SK-N-SH treated with all-trans-retinoic acid at 6 μM for 48 hours (cell line): ENCODE results near the gene SRBD1.

ENCODE experiments used
- ATAC-seq: fragments of 200-7000 bp; cut with Tn5 transposase; 3 replicates; pipeline ENCODE4 v1.9.1; 2020; ENCODE audit warnings: mild to moderate bottlenecking, moderate library complexity
- BACH2 ChIP-seq: fragments of 250-450 bp; sonication (Bioruptor Pico); IDR thresholded peaks from 2 replicates; pipeline ENCODE4 v1.9.0; 2021; ENCODE audit warnings: mild to moderate bottlenecking, borderline replicate concordance
- CSDC2 ChIP-seq: fragments of 250-450 bp; sonication (Bioruptor Pico); IDR thresholded peaks from 2 replicates; pipeline ENCODE4 v1.5.0; 2020; ENCODE audit warnings: mild to moderate bottlenecking, moderate library complexity
- ESRRG ChIP-seq: fragments of 250-450 bp; sonication (Bioruptor Pico); IDR thresholded peaks from 2 replicates; pipeline ENCODE4 v1.6.1; 2021; ENCODE audit warnings: mild to moderate bottlenecking
- GLIS3 ChIP-seq: fragments of 250-450 bp; sonication (Bioruptor Pico); IDR thresholded peaks from 2 replicates; pipeline ENCODE4 v1.5.0; 2020; ENCODE audit warnings: mild to moderate bottlenecking, moderate library complexity
- OSR1 ChIP-seq: fragments of 250-450 bp; sonication (Bioruptor Pico); IDR thresholded peaks from 2 replicates; pipeline ENCODE4 v1.8.0; 2022; ENCODE audit warnings: moderate library complexity, mild to moderate bottlenecking, inconsistent platforms
- PPARA ChIP-seq: fragments of 250-450 bp; sonication (Bioruptor Pico); IDR thresholded peaks from 2 replicates; pipeline ENCODE4 v1.5.0; 2020; ENCODE audit warnings: mild to moderate bottlenecking, borderline replicate concordance
- RARB ChIP-seq: fragments of 250-450 bp; sonication (Bioruptor Pico); IDR thresholded peaks from 2 replicates; pipeline ENCODE4 v1.8.0; 2021; ENCODE audit warnings: mild to moderate bottlenecking, moderate library complexity
- SNAI2 ChIP-seq: fragments of 250-450 bp; sonication (Bioruptor Pico); IDR thresholded peaks from 2 replicates; pipeline ENCODE4 v1.5.0; 2020; ENCODE audit warnings: mild to moderate bottlenecking, moderate library complexity
- TOX ChIP-seq: fragments of 250-450 bp; sonication (Bioruptor Pico); IDR thresholded peaks from 2 replicates; pipeline ENCODE4 v1.8.0; 2021; ENCODE audit warnings: mild to moderate bottlenecking, moderate library complexity, borderline replicate concordance
- ZC3H10 ChIP-seq: fragments of 250-450 bp; sonication (Bioruptor Pico); IDR thresholded peaks from 2 replicates; pipeline ENCODE4 v1.5.1; 2021; ENCODE audit warnings: mild to moderate bottlenecking, moderate library complexity
- ZFP3 ChIP-seq: fragments of 250-450 bp; sonication (Bioruptor Pico); IDR thresholded peaks from 2 replicates; pipeline ENCODE4 v1.5.0; 2020; ENCODE audit warnings: mild to moderate bottlenecking, moderate library complexity
- ZFP30 ChIP-seq: fragments of 450-650 bp; formaldehyde crosslinking; IDR thresholded peaks from 2 replicates; pipeline ENCODE4 v1.5.0; 2022; ENCODE audit warnings: mild to moderate bottlenecking, moderate library complexity
- ZNF565 ChIP-seq: fragments of 450-650 bp; formaldehyde crosslinking; conservative IDR thresholded peaks from 2 replicates; pipeline ENCODE4 v1.5.0; 2020; ENCODE audit warnings: low read depth, mild to moderate bottlenecking, moderate library complexity
- ZNF70 ChIP-seq: fragments of 450-650 bp; formaldehyde crosslinking; IDR thresholded peaks from 2 replicates; pipeline ENCODE4 v1.5.0; 2020; ENCODE audit warnings: mild to moderate bottlenecking, moderate library complexity
- ZNF8 ChIP-seq: fragments of 450-650 bp; formaldehyde crosslinking; IDR thresholded peaks from 2 replicates; pipeline ENCODE4 v1.5.0; 2020; ENCODE audit warnings: mild to moderate bottlenecking, moderate library complexity
- TF ChIP-seq, protein P1 (sequence below): fragments of 250-450 bp; sonication (Bioruptor Pico); IDR thresholded peaks from 2 replicates; pipeline ENCODE4 v1.8.0; 2021; ENCODE audit warnings: low read depth, mild to moderate bottlenecking, moderate library complexity, borderline replicate concordance
- TF ChIP-seq, protein P2 (sequence below): fragments of 250-450 bp; sonication (Bioruptor Pico); IDR thresholded peaks from 2 replicates; pipeline ENCODE4 v1.5.0; 2020; ENCODE audit warnings: mild to moderate bottlenecking, moderate library complexity
- TF ChIP-seq, protein P3 (sequence below): fragments of 250-450 bp; sonication (Bioruptor Pico); IDR thresholded peaks from 2 replicates; pipeline ENCODE4 v1.8.0; 2020; ENCODE audit warnings: mild to moderate bottlenecking, moderate library complexity, borderline replicate concordance
- TF ChIP-seq, protein P4 (sequence below): fragments of 250-450 bp; sonication (Bioruptor Pico); IDR thresholded peaks from 2 replicates; pipeline ENCODE4 v1.5.1; 2020; ENCODE audit warnings: low read depth, mild to moderate bottlenecking, moderate library complexity

Gene SRBD1

DNA sequence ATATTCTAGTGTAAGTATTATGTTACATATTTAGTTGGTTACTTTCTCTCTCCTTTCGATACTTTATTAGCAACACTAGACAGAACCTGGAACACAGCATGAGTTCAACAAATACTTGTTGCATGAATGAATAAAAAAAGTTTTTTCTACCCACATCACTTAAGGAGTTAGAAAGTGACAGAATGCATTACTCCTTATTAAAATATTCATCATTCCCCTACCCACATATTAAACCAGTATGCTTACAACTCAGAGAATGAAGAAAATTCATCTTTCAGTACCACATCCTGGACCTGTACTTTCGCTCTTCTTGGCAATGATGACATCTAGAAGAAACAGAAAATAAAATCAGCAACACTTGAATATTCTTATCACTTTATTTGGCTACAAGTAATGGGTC lies 6.0 kb downstream of the SRBD1 start:
- ATAC-seq = no peak
- TF ChIP-seq ZNF8 (CRISPR knock-in tag) = no peak
- no peak for TF ChIP-seq OSR1 (CRISPR knock-in tag)
- no peak for TF ChIP-seq SNAI2 (CRISPR knock-in tag)

DNA sequence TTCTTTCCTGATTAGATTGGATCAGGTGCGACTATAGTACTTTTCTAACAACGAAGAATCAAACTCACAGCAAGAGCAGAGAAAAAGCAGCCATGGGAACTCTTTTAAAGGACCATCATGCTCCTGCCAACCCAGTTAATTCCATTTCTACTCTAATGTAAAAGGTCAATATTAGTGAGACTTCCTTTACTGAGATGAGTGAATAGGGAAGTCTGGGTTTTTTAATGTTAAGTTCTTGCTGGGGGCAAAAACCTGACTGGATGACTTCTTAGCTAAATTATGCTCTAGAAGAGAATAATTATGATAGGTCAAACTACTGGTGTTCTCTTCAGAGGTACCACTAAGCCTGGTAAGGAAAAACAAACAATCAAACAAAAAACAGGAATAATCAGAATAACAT lies 8.4 kb downstream of the SRBD1 start:
- ATAC-seq = no peak
- TF ChIP-seq SNAI2 (CRISPR knock-in tag) = no peak
- TF ChIP-seq ZFP30 = no peak
- TF ChIP-seq ZC3H10 (CRISPR knock-in tag) = no peak
- no peak for TF ChIP-seq GLIS3
- TF ChIP-seq OSR1 (CRISPR knock-in tag) = no peak
- TF ChIP-seq, protein P1, sequence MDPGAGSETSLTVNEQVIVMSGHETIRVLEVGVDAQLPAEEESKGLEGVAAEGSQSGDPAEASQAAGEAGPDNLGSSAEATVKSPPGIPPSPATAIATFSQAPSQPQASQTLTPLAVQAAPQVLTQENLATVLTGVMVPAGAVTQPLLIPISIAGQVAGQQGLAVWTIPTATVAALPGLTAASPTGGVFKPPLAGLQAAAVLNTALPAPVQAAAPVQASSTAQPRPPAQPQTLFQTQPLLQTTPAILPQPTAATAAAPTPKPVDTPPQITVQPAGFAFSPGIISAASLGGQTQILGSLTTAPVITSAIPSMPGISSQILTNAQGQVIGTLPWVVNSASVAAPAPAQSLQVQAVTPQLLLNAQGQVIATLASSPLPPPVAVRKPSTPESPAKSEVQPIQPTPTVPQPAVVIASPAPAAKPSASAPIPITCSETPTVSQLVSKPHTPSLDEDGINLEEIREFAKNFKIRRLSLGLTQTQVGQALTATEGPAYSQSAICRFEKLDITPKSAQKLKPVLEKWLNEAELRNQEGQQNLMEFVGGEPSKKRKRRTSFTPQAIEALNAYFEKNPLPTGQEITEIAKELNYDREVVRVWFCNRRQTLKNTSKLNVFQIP (CRISPR knock-in tag) = no peak
- no peak for TF ChIP-seq BACH2 (CRISPR knock-in tag)
- no peak for TF ChIP-seq ZFP3 (CRISPR knock-in tag)
- no peak for TF ChIP-seq PPARA
- no peak for TF ChIP-seq ZNF8 (CRISPR knock-in tag)
- TF ChIP-seq TOX (CRISPR knock-in tag) = no peak
- TF ChIP-seq, protein P2, sequence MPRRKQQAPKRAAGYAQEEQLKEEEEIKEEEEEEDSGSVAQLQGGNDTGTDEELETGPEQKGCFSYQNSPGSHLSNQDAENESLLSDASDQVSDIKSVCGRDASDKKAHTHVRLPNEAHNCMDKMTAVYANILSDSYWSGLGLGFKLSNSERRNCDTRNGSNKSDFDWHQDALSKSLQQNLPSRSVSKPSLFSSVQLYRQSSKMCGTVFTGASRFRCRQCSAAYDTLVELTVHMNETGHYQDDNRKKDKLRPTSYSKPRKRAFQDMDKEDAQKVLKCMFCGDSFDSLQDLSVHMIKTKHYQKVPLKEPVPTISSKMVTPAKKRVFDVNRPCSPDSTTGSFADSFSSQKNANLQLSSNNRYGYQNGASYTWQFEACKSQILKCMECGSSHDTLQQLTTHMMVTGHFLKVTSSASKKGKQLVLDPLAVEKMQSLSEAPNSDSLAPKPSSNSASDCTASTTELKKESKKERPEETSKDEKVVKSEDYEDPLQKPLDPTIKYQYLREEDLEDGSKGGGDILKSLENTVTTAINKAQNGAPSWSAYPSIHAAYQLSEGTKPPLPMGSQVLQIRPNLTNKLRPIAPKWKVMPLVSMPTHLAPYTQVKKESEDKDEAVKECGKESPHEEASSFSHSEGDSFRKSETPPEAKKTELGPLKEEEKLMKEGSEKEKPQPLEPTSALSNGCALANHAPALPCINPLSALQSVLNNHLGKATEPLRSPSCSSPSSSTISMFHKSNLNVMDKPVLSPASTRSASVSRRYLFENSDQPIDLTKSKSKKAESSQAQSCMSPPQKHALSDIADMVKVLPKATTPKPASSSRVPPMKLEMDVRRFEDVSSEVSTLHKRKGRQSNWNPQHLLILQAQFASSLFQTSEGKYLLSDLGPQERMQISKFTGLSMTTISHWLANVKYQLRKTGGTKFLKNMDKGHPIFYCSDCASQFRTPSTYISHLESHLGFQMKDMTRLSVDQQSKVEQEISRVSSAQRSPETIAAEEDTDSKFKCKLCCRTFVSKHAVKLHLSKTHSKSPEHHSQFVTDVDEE (CRISPR knock-in tag) = no peak
- TF ChIP-seq CSDC2 (CRISPR knock-in tag) = no peak
- no peak for TF ChIP-seq ZNF565 (CRISPR knock-in tag)
- TF ChIP-seq, protein P3, sequence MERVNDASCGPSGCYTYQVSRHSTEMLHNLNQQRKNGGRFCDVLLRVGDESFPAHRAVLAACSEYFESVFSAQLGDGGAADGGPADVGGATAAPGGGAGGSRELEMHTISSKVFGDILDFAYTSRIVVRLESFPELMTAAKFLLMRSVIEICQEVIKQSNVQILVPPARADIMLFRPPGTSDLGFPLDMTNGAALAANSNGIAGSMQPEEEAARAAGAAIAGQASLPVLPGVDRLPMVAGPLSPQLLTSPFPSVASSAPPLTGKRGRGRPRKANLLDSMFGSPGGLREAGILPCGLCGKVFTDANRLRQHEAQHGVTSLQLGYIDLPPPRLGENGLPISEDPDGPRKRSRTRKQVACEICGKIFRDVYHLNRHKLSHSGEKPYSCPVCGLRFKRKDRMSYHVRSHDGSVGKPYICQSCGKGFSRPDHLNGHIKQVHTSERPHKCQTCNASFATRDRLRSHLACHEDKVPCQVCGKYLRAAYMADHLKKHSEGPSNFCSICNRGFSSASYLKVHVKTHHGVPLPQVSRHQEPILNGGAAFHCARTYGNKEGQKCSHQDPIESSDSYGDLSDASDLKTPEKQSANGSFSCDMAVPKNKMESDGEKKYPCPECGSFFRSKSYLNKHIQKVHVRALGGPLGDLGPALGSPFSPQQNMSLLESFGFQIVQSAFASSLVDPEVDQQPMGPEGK (CRISPR knock-in tag) = no peak
- TF ChIP-seq, all 23 proteins: peak for 0

DNA sequence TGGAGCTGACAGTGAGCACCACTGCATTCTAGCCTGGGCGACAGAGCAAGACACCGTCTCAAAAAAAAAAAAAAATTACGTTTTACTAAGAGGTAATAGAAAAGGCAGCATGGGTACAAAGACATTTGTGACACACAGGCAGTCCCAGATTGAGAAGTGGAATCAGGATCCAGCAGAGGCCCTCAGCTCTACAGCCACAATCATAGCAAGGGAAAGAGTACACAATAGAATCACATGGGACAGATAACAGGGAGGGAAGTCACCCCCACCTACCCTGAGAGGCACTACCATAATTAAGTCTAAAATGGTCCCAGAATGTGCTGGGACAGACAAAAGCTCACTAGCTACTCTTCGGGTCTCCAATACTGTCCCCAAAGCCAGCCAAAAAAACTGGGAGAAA lies 12.5 kb downstream of the SRBD1 start:
- ATAC-seq = no peak
- no peak for TF ChIP-seq ZC3H10 (CRISPR knock-in tag)
- no peak for TF ChIP-seq RARB (CRISPR knock-in tag)
- TF ChIP-seq ZNF70 = no peak
- TF ChIP-seq, protein P2 (CRISPR knock-in tag) = no peak
- TF ChIP-seq ESRRG (CRISPR knock-in tag) = no peak
- TF ChIP-seq OSR1 (CRISPR knock-in tag) = no peak
- TF ChIP-seq SNAI2 (CRISPR knock-in tag) = no peak
- TF ChIP-seq, protein P4, sequence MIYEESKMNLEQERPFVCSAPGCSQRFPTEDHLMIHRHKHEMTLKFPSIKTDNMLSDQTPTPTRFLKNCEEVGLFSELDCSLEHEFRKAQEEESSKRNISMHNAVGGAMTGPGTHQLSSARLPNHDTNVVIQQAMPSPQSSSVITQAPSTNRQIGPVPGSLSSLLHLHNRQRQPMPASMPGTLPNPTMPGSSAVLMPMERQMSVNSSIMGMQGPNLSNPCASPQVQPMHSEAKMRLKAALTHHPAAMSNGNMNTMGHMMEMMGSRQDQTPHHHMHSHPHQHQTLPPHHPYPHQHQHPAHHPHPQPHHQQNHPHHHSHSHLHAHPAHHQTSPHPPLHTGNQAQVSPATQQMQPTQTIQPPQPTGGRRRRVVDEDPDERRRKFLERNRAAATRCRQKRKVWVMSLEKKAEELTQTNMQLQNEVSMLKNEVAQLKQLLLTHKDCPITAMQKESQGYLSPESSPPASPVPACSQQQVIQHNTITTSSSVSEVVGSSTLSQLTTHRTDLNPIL (CRISPR knock-in tag) = no peak
- no peak for TF ChIP-seq ZNF8 (CRISPR knock-in tag)
- no peak for TF ChIP-seq ZNF565 (CRISPR knock-in tag)
- TF ChIP-seq, protein P1 (CRISPR knock-in tag) = no peak
- no peak for TF ChIP-seq ZFP3 (CRISPR knock-in tag)
